ENCODE data around the gene SRD5A3.

The SRD5A3 gene

GRCh38 chr4:55373461-55373860, 27.4 kb downstream of the SRD5A3 start:
- DNase-seq (ENCODE audit: low read depth in 2 of 2): no peak

- DNase-seq (ENCODE audit: low read depth in 2 of 2): no peak
Measured at GRCh38 chr4:55376698-55377097, 30.7 kb downstream of the SRD5A3 start.

- DNase-seq (ENCODE audit: low read depth in 2 of 2): no peak
Measured at GRCh38 chr4:55378617-55379467, 32.8 kb downstream of the SRD5A3 start.

GRCh38 chr4:55380576-55380975, 34.5 kb downstream of the SRD5A3 start:
- DNase-seq (ENCODE audit: low read depth in 2 of 2): no peak

- DNase-seq (ENCODE audit: low read depth in 2 of 2): no peak
Measured at GRCh38 chr4:55381502-55381901, 35.5 kb downstream of the SRD5A3 start.

GRCh38 chr4:55382488-55383003, 36.5 kb downstream of the SRD5A3 start:
- DNase-seq (ENCODE audit: low read depth in 2 of 2): no peak

GRCh38 chr4:55385201-55385649, 39.2 kb downstream of the SRD5A3 start:
- no peak for DNase-seq (ENCODE audit: low read depth in 2 of 2)

- no peak for DNase-seq (ENCODE audit: low read depth in 2 of 2)
Measured at GRCh38 chr4:55386073-55386472, 40.0 kb downstream of the SRD5A3 start.

- DNase-seq (ENCODE audit: low read depth in 2 of 2): no peak
Measured at GRCh38 chr4:55386840-55387239, 40.8 kb downstream of the SRD5A3 start.

GRCh38 chr4:55393461-55394320, 47.6 kb downstream of the SRD5A3 start:
- no peak for DNase-seq (ENCODE audit: low read depth in 2 of 2)

GRCh38 chr4:55395218-55395528, 49.1 kb downstream of the SRD5A3 start:
- DNase-seq (ENCODE audit: low read depth in 2 of 2): no peak

- peak; percentile 46 to 53 for DNase-seq (ENCODE audit: low read depth in 2 of 2)
Measured at GRCh38 chr4:55395529-55396307, 49.7 kb downstream of the SRD5A3 start, which contains the start of gene TMEM165. Gene TMEM165, plus strand, starts transcription at chr4:55395957. Its CDS starts 233 bp downstream, at chr4:55396190.

- DNase-seq (ENCODE audit: low read depth in 2 of 2): no peak
Measured at GRCh38 chr4:55396308-55397125, 50.5 kb downstream of the SRD5A3 start.

- DNase-seq (ENCODE audit: low read depth in 2 of 2): no peak
Measured at GRCh38 chr4:55397126-55397436, 51.0 kb downstream of the SRD5A3 start.

GRCh38 chr4:55397520-55398321, 51.7 kb downstream of the SRD5A3 start:
- no peak for DNase-seq (ENCODE audit: low read depth in 2 of 2)

GRCh38 chr4:55398461-55398860, 52.4 kb downstream of the SRD5A3 start:
- no peak for DNase-seq (ENCODE audit: low read depth in 2 of 2)

- DNase-seq (ENCODE audit: low read depth in 2 of 2): no peak
Measured at GRCh38 chr4:55398966-55399365, 52.9 kb downstream of the SRD5A3 start.

GRCh38 chr4:55399581-55399980, 53.5 kb downstream of the SRD5A3 start:
- DNase-seq (ENCODE audit: low read depth in 2 of 2): no peak

- DNase-seq (ENCODE audit: low read depth in 2 of 2): no peak
Measured at GRCh38 chr4:55405073-55405472, 59.0 kb downstream of the SRD5A3 start.

- no peak for DNase-seq (ENCODE audit: low read depth in 2 of 2)
Measured at GRCh38 chr4:55406545-55406944, 60.5 kb downstream of the SRD5A3 start.

All from fibroblast of skin of left biceps (primary cell).